IgD-negative memory B cell (primary cell): ENCODE data around the gene COL6A3. TPM values are rescaled to one million over a fixed set of nuclear protein-coding genes. Genes with fewer than 3 reads are reported as not detected.

Experiments
- H3K27ac Mint-ChIP-seq, 3 donors: one replicate each; pipeline ENCODE4 v1.8.0; 2020 to 2022; ENCODE audit warnings: mild to moderate bottlenecking in 3 of 3, mixed read lengths in 3 of 3, moderate library complexity in 1 of 3
- H3K27me3 Mint-ChIP-seq: one replicate; pipeline ENCODE4 v1.8.0; 2021; ENCODE audit warnings: mixed read lengths
- H3K36me3 Mint-ChIP-seq: one replicate; pipeline ENCODE4 v1.8.0; 2020; ENCODE audit warnings: mild to moderate bottlenecking, mixed read lengths
- H3K4me1 Mint-ChIP-seq, 3 donors: one replicate each; pipeline ENCODE4 v1.8.0; 2020 to 2022; ENCODE audit warnings: mixed read lengths in 3 of 3, mild to moderate bottlenecking in 1 of 3
- H3K4me3 Mint-ChIP-seq, 4 donors: one replicate each; pipeline ENCODE4 v1.8.0; 2020 to 2022; ENCODE audit warnings: mild to moderate bottlenecking in 4 of 4, mixed read lengths in 4 of 4, moderate library complexity in 3 of 4
- H3K9me3 Mint-ChIP-seq, 3 donors: one replicate each; pipeline ENCODE4 v1.8.0; 2020 to 2021; ENCODE audit warnings: mixed read lengths in 3 of 3, mild to moderate bottlenecking in 1 of 3
- polyA plus RNA-seq: library from polyadenylated mRNA; unstranded; fragments of 300-500 nt; fragmentation: Illumina TruSeq; gene quantifications from one replicate; pipeline ENCODE4 v1.2.3, GENCODE V29; 2021

The COL6A3 gene
- polyA plus RNA-seq, 1 donor from 2014 or later, result not detected

GRCh38 chr2:237449193-237449881, 35.4 kb upstream of the COL6A3 start:
- Mint-ChIP-seq H3K27ac (no peak overlapping the region), H3K4me3 (no peak overlapping the region)

GRCh38 chr2:237448626-237449025, 34.7 kb upstream of the COL6A3 start:
- Mint-ChIP-seq H3K9me3 (no peaks in the 10 kb centered on the region), H3K27ac (peak overlapping the region in 1 of 3 donors; percentile 28), H3K27me3 (peaks cover 19% of the 10 kb centered on the region), H3K36me3 (peaks cover 2% of the 10 kb centered on the region), H3K4me1 (peaks cover 0 to 2% (median 0%) of the 10 kb centered on the region in 3 donors), H3K4me3 (no peak overlapping the region)

More at GRCh38 chr2:237449193-237449881, 35.4 kb upstream of the COL6A3 start:
- Mint-ChIP-seq H3K27me3 (peaks cover 16% of the 10 kb centered on the region), H3K4me1 (peaks cover 0 to 2% (median 0%) of the 10 kb centered on the region in 3 donors), H3K9me3 (no peaks in the 10 kb centered on the region), H3K36me3 (peaks cover 2% of the 10 kb centered on the region)

GRCh38 chr2:237448171-237448570, 34.2 kb upstream of the COL6A3 start:
- peaks cover 0 to 2% (median 0%) of the 10 kb centered on the region in 3 donors for H3K4me1 Mint-ChIP-seq
- H3K4me3 Mint-ChIP-seq, result no peak overlapping the region
- no peak overlapping the region for H3K27ac Mint-ChIP-seq
- no peaks in the 10 kb centered on the region for H3K9me3 Mint-ChIP-seq
- peaks cover 19% of the 10 kb centered on the region for H3K27me3 Mint-ChIP-seq
- peaks cover 2% of the 10 kb centered on the region for H3K36me3 Mint-ChIP-seq

- no peak overlapping the region for H3K27ac Mint-ChIP-seq
- no peaks in the 10 kb centered on the region for H3K9me3 Mint-ChIP-seq
- H3K4me3 Mint-ChIP-seq, result no peak overlapping the region
- H3K4me1 Mint-ChIP-seq, result peaks cover 0 to 2% (median 0%) of the 10 kb centered on the region in 3 donors
- H3K36me3 Mint-ChIP-seq, result peaks cover 2% of the 10 kb centered on the region
- H3K27me3 Mint-ChIP-seq, result peaks cover 19% of the 10 kb centered on the region
Measured at GRCh38 chr2:237447496-237447895, 33.5 kb upstream of the COL6A3 start.

- Mint-ChIP-seq H3K4me1 (peaks cover 0 to 2% (median 2%) of the 10 kb centered on the region in 3 donors), H3K4me3 (no peak overlapping the region), H3K27me3 (peaks cover 16% of the 10 kb centered on the region), H3K27ac (no peak overlapping the region), H3K36me3 (peaks cover 2% of the 10 kb centered on the region), H3K9me3 (no peaks in the 10 kb centered on the region)
Measured at GRCh38 chr2:237446338-237446665, 32.3 kb upstream of the COL6A3 start.

- Mint-ChIP-seq H3K9me3 (no peaks in the 10 kb centered on the region), H3K4me1 (peaks cover 0 to 3% (median 0%) of the 10 kb centered on the region in 3 donors)
Measured at GRCh38 chr2:237445611-237446337, 31.8 kb upstream of the COL6A3 start.

GRCh38 chr2:237444071-237444470, 30.1 kb upstream of the COL6A3 start:
- H3K27me3 Mint-ChIP-seq, result peaks cover 14% of the 10 kb centered on the region
- H3K4me3 Mint-ChIP-seq, result no peak overlapping the region
- peaks cover 1% of the 10 kb centered on the region for H3K36me3 Mint-ChIP-seq
- no peak overlapping the region for H3K27ac Mint-ChIP-seq
- H3K9me3 Mint-ChIP-seq, result peaks cover 0 to 3% (median 0%) of the 10 kb centered on the region in 3 donors
- peaks cover 0 to 3% (median 0%) of the 10 kb centered on the region in 3 donors for H3K4me1 Mint-ChIP-seq

More at GRCh38 chr2:237445611-237446337, 31.8 kb upstream of the COL6A3 start:
- Mint-ChIP-seq H3K4me3 (no peak overlapping the region), H3K27ac (no peak overlapping the region), H3K27me3 (peaks cover 16% of the 10 kb centered on the region), H3K36me3 (peaks cover 1% of the 10 kb centered on the region)

GRCh38 chr2:237441605-237442274, 27.8 kb upstream of the COL6A3 start:
- peaks cover 1% of the 10 kb centered on the region for H3K36me3 Mint-ChIP-seq
- H3K9me3 Mint-ChIP-seq, result peaks cover 0 to 3% (median 0%) of the 10 kb centered on the region in 3 donors
- H3K4me3 Mint-ChIP-seq, result no peak overlapping the region
- peaks cover 11% of the 10 kb centered on the region for H3K27me3 Mint-ChIP-seq
- peaks cover 0 to 3% (median 0%) of the 10 kb centered on the region in 3 donors for H3K4me1 Mint-ChIP-seq
- H3K27ac Mint-ChIP-seq, result no peak overlapping the region

GRCh38 chr2:237440819-237441281, 26.9 kb upstream of the COL6A3 start:
- Mint-ChIP-seq H3K4me1 (peaks cover 0 to 3% (median 0%) of the 10 kb centered on the region in 3 donors), H3K27me3 (peaks cover 9% of the 10 kb centered on the region), H3K36me3 (peaks cover 1% of the 10 kb centered on the region), H3K4me3 (no peak overlapping the region), H3K9me3 (peaks cover 0 to 3% (median 0%) of the 10 kb centered on the region in 3 donors), H3K27ac (no peak overlapping the region)

GRCh38 chr2:237438080-237438940, 24.3 kb upstream of the COL6A3 start:
- H3K4me1 Mint-ChIP-seq, result peaks cover 4 to 13% (median 11%) of the 10 kb centered on the region in 3 donors
- no peak overlapping the region for H3K27ac Mint-ChIP-seq
- H3K36me3 Mint-ChIP-seq, result peaks cover 1% of the 10 kb centered on the region
- peaks cover 0 to 3% (median 0%) of the 10 kb centered on the region in 3 donors for H3K9me3 Mint-ChIP-seq
- H3K4me3 Mint-ChIP-seq, result no peak overlapping the region
- H3K27me3 Mint-ChIP-seq, result peaks cover 8% of the 10 kb centered on the region

- H3K36me3 Mint-ChIP-seq, result peaks cover 1% of the 10 kb centered on the region
- H3K4me1 Mint-ChIP-seq, result peaks cover 4 to 13% (median 13%) of the 10 kb centered on the region in 3 donors
- H3K27ac Mint-ChIP-seq, result no peak overlapping the region
- H3K4me3 Mint-ChIP-seq, result no peak overlapping the region
- H3K27me3 Mint-ChIP-seq, result peaks cover 9% of the 10 kb centered on the region
- H3K9me3 Mint-ChIP-seq, result peaks cover 0 to 3% (median 0%) of the 10 kb centered on the region in 3 donors
Measured at GRCh38 chr2:237437566-237437965, 23.6 kb upstream of the COL6A3 start.

GRCh38 chr2:237435844-237436587, 22.1 kb upstream of the COL6A3 start:
- peak overlapping the region in 1 of 4 donors; percentile 47 for H3K4me3 Mint-ChIP-seq
- peaks cover 7 to 13% (median 13%) of the 10 kb centered on the region in 3 donors for H3K4me1 Mint-ChIP-seq
- H3K9me3 Mint-ChIP-seq, result peaks cover 0 to 3% (median 0%) of the 10 kb centered on the region in 3 donors
- H3K27ac Mint-ChIP-seq, result no peak overlapping the region
- H3K36me3 Mint-ChIP-seq, result no peaks in the 10 kb centered on the region
- H3K27me3 Mint-ChIP-seq, result peaks cover 21% of the 10 kb centered on the region

GRCh38 chr2:237434866-237435311, 20.9 kb upstream of the COL6A3 start:
- peak overlapping the region in 1 of 3 donors; percentile 47 for H3K27ac Mint-ChIP-seq
- peaks cover 21% of the 10 kb centered on the region for H3K27me3 Mint-ChIP-seq
- no peaks in the 10 kb centered on the region for H3K36me3 Mint-ChIP-seq
- peak overlapping the region in 1 of 4 donors; percentile 78 for H3K4me3 Mint-ChIP-seq
- H3K9me3 Mint-ChIP-seq, result peaks cover 0 to 3% (median 0%) of the 10 kb centered on the region in 3 donors
- peaks cover 7 to 13% (median 13%) of the 10 kb centered on the region in 3 donors for H3K4me1 Mint-ChIP-seq
